Ovary (tissue), 9 donors: Measurements from ENCODE around the gene LDOC1. TPM values are rescaled to one million over a fixed set of nuclear protein-coding genes. Genes with fewer than 3 reads are reported as not detected.

Experiments used
- DNase-seq, 5 donors: peaks; one replicate each; pipeline ENCODE4 v3.0.0-alpha.2; 2019 to 2020
- H3K27ac ChIP-seq, 2 donors: fragments of 200-600 bp; one replicate each; pipeline versions ENCODE4 v1.5.1 to v1.8.0; 2019 to 2022
- H3K27me3 ChIP-seq: fragments of 200-600 bp; one replicate; pipeline ENCODE4 v1.8.0; 2022
- H3K36me3 ChIP-seq: fragments of 200-600 bp; sonication (generic); one replicate; pipeline ENCODE4 v1.5.1; 2019
- H3K4me1 ChIP-seq: one replicate; pipeline ENCODE4 v1.8.1; 2013; ENCODE audit warnings: mild to moderate bottlenecking, moderate library complexity; ENCODE audit not compliant: insufficient read depth
- H3K4me3 ChIP-seq: fragments of 200-600 bp; sonication (generic); one replicate; pipeline ENCODE4 v1.5.1; 2017
- H3K9me3 ChIP-seq, 2 donors: fragments of 200-600 bp in 1 of 2; sonication (generic) in 1 of 2; one replicate each; pipeline versions ENCODE4 v1.5.1 to v1.8.1; 2013 to 2019; ENCODE audit warnings: mild to moderate bottlenecking in 1 of 2, moderate library complexity in 1 of 2
- CTCF ChIP-seq, 3 donors: fragments of 450-650 bp in 2 of 3; fragments of 200-600 bp in 1 of 3; IDR thresholded peaks; one replicate each; pipeline versions ENCODE4 v1.5.1 to v1.8.0; 2016 to 2022; ENCODE audit warnings: antibody characterized with exemption in 3 of 3, mild to moderate bottlenecking in 1 of 3
- EP300 ChIP-seq: sonication (generic); formaldehyde crosslinking; IDR thresholded peaks from one replicate; pipeline ENCODE4 v1.6.1; 2017; ENCODE audit warnings: antibody characterized with exemption
- POLR2A ChIP-seq: fragments of 450-650 bp; IDR thresholded peaks from one replicate; pipeline ENCODE4 v1.6.1; 2017; ENCODE audit warnings: antibody characterized with exemption, mild to moderate bottlenecking, moderate library complexity
- WGBS, 3 donors: extraction: QIAGEN DNeasy Blood & Tissue Kit in 1 of 3; methylation state at CpG; one replicate each; pipeline versions ENCODE4 v1.1.5 to v1.1.7; 2013 to 2017; 5-methylcytosine and 5-hydroxymethylcytosine counted together
- intact Hi-C, 4 donors: fragments of 100-400 bp; cut with DNase I; formaldehyde crosslinking; loops; one replicate each; pipeline versions ENCODE4 v1.11.0 to v1.15.1; 2022 to 2023
- polyA plus RNA-seq, 2 donors: library from polyadenylated mRNA; stranded (reverse); fragments of 200-250 nt in 1 of 2; fragments of 350-450 nt in 1 of 2; fragmentation: Illumina TruSeq in 1 of 2; extraction: RNeasy Lipid Tissue Mini Kit (QIAGEN cat#74804) in 1 of 2; gene quantifications; one replicate each; pipeline ENCODE4 v1.2.3, GENCODE V29; 2013 to 2014
- total RNA-seq, 7 donors: library from RNA; depleted of rRNA in 2 of 7; stranded (reverse); fragments of >200 nt in 2 of 7; fragmentation: NEBNext Ultra II Directional in 3 of 7; extraction: Animal tissue kit (Norgen Biotek cat#: 25700) in 3 of 7; gene quantifications; one replicate each; pipeline versions ENCODE4 v1.1.0 to v1.2.4, GENCODE V29; 2016 to 2023
- donor health status: DM: no; HTN: no; CAD: no; lungs with moderate emphysema.
- donor health status: DM: no; HTN: no; CAD: no.
- donor health status: Bipolar disorder and iron deficiency.
- donor health status: DM: yes; HTN: yes; CAD: no.
- donor health status: DM: no; HTN: no; CAD: no.
- donor health status: DM: yes; HTN: yes; CAD: no.

The LDOC1 gene
- total and polyA plus RNA-seq, 9 donors: 7.5 to 77.2 (median 34.5) TPM

- TF ChIP-seq POLR2A (no peak), EP300 (no peak), CTCF (IDR thresholded peaks at IDR 0.05) (no peak)
- intact Hi-C loops: no loop called here
- H3K36me3 ChIP-seq: no peaks in the 10 kb centered on the region
- DNase-seq: no peak
- 69 to 87% (median 73%) methylated on average over 8 of the region's 8 CpGs for WGBS, 3 donors
- no peaks in the 10 kb centered on the region for H3K27me3 ChIP-seq
- no peak overlapping the region for H3K27ac ChIP-seq
- no peaks in the 10 kb centered on the region for H3K9me3 ChIP-seq
- H3K4me1 ChIP-seq: no peaks in the 10 kb centered on the region
- no peak overlapping the region for H3K4me3 ChIP-seq
Observed at GRCh38 chrX:141133272-141133671, 43.7 kb downstream of the LDOC1 start.

GRCh38 chrX:141127146-141127545, 49.8 kb downstream of the LDOC1 start:
- Histone ChIP-seq H3K9me3 (no peaks in the 10 kb centered on the region), H3K27ac (no peak overlapping the region), H3K4me1 (no peaks in the 10 kb centered on the region), H3K36me3 (no peaks in the 10 kb centered on the region), H3K4me3 (no peak overlapping the region), H3K27me3 (no peaks in the 10 kb centered on the region)
- intact Hi-C loops: no loop called here
- TF ChIP-seq POLR2A: no peak
- TF ChIP-seq CTCF (IDR thresholded peaks at IDR 0.05): no peak
- no peak for DNase-seq
- 70 to 74% (median 71%) methylated on average over 2 of the region's 2 CpGs for WGBS, 3 donors

Other genes starting within 250 kb of the LDOC1 start
- gene SPANXB1, start 174.5 kb downstream of the LDOC1 start, total RNA-seq: not detected
- gene SPANXB1, start 174.5 kb downstream of the LDOC1 start, polyA plus RNA-seq: not detected
- gene SPANXC, start 65.4 kb upstream of the LDOC1 start, total RNA-seq: not detected
- not detected for gene SPANXC, start 65.4 kb upstream of the LDOC1 start, polyA plus RNA-seq